ENCODE data around the gene GLYATL2. TPM values are rescaled to one million over a fixed set of nuclear protein-coding genes. Genes with fewer than 3 reads are reported as not detected.

The GLYATL2 gene
- total and polyA plus RNA-seq, 2 of the 13 experiments (the other 11 are each of a cell fraction or from before 2014, with no cell fraction given) = not detected

- TF ChIP-seq, protein P1, sequence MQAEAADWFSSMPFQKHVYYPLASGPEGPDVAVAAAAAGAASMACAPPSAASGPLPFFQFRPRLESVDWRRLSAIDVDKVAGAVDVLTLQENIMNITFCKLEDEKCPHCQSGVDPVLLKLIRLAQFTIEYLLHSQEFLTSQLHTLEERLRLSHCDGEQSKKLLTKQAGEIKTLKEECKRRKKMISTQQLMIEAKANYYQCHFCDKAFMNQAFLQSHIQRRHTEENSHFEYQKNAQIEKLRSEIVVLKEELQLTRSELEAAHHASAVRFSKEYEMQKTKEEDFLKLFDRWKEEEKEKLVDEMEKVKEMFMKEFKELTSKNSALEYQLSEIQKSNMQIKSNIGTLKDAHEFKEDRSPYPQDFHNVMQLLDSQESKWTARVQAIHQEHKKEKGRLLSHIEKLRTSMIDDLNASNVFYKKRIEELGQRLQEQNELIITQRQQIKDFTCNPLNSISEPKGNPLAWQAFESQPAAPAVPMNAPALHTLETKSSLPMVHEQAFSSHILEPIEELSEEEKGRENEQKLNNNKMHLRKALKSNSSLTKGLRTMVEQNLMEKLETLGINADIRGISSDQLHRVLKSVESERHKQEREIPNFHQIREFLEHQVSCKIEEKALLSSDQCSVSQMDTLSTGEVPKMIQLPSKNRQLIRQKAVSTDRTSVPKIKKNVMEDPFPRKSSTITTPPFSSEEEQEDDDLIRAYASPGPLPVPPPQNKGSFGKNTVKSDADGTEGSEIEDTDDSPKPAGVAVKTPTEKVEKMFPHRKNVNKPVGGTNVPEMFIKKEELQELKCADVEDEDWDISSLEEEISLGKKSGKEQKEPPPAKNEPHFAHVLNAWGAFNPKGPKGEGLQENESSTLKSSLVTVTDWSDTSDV (CRISPR knock-in tag; IDR thresholded peaks at IDR 0.05) = no peak
- TF ChIP-seq NFIB (CRISPR knock-in tag; IDR thresholded peaks at IDR 0.05; ENCODE audit: borderline replicate concordance) = no peak
- no peak for TF ChIP-seq ERF (CRISPR knock-in tag; IDR thresholded peaks at IDR 0.05)
- no peak for TF ChIP-seq HMG20B (CRISPR knock-in tag; conservative IDR thresholded peaks at IDR 0.05)
- TF ChIP-seq, protein P2, sequence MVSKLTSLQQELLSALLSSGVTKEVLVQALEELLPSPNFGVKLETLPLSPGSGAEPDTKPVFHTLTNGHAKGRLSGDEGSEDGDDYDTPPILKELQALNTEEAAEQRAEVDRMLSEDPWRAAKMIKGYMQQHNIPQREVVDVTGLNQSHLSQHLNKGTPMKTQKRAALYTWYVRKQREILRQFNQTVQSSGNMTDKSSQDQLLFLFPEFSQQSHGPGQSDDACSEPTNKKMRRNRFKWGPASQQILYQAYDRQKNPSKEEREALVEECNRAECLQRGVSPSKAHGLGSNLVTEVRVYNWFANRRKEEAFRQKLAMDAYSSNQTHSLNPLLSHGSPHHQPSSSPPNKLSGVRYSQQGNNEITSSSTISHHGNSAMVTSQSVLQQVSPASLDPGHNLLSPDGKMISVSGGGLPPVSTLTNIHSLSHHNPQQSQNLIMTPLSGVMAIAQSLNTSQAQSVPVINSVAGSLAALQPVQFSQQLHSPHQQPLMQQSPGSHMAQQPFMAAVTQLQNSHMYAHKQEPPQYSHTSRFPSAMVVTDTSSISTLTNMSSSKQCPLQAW (CRISPR knock-in tag; IDR thresholded peaks at IDR 0.05) = no peak
- no peak for TF ChIP-seq ZNF792 (CRISPR knock-in tag; IDR thresholded peaks at IDR 0.05)
- TF ChIP-seq RAD51 (IDR thresholded peaks at IDR 0.05; ENCODE audit: borderline replicate concordance) = no peak
- no peak for TF ChIP-seq NR2C2 (CRISPR knock-in tag; IDR thresholded peaks at IDR 0.05; ENCODE audit: borderline replicate concordance)
- no peak for TF ChIP-seq ZSCAN31 (CRISPR knock-in tag; IDR thresholded peaks at IDR 0.05; ENCODE audit: low read depth)
- TF ChIP-seq, protein P3, sequence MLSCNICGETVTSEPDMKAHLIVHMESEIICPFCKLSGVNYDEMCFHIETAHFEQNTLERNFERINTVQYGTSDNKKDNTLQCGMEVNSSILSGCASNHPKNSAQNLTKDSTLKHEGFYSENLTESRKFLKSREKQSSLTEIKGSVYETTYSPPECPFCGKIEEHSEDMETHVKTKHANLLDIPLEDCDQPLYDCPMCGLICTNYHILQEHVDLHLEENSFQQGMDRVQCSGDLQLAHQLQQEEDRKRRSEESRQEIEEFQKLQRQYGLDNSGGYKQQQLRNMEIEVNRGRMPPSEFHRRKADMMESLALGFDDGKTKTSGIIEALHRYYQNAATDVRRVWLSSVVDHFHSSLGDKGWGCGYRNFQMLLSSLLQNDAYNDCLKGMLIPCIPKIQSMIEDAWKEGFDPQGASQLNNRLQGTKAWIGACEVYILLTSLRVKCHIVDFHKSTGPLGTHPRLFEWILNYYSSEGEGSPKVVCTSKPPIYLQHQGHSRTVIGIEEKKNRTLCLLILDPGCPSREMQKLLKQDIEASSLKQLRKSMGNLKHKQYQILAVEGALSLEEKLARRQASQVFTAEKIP (CRISPR knock-in tag; IDR thresholded peaks at IDR 0.05; ENCODE audit: borderline replicate concordance) = no peak
- no peak for TF ChIP-seq ZNF577 (CRISPR knock-in tag; IDR thresholded peaks at IDR 0.05; ENCODE audit: borderline replicate concordance, low read depth)
These were observed 42.9 kb upstream of the GLYATL2 start (continued) for GRCh38 chr11:58887452-58887851.
